ENCODE results near the gene SNORC.

Gene SNORC

GRCh38 chr2:232869138-232870017, 686 bp upstream of the SNORC start:
- DNase-seq: no peak

GRCh38 chr2:232870766-232871371, 805 bp downstream of the SNORC start:
- DNase-seq: no peak

GRCh38 chr2:232871418-232871834, 1.4 kb downstream of the SNORC start:
- peak in 6 of 56 donors; percentile 24 to 56 (median 43) for DNase-seq

- DNase-seq: peak in 54 of 56 donors; percentile 44 to 98 (median 88)
Measured at GRCh38 chr2:232871835-232872736, 2.0 kb downstream of the SNORC start.

GRCh38 chr2:232872826-232873225, 2.8 kb downstream of the SNORC start:
- DNase-seq: peak in 32 of 56 donors; percentile 26 to 77 (median 52)

- DNase-seq: peak in 6 of 56 donors; percentile 37 to 52 (median 45)
Measured at GRCh38 chr2:232873292-232873908, 3.3 kb downstream of the SNORC start.

GRCh38 chr2:232873909-232874641, 4.0 kb downstream of the SNORC start:
- DNase-seq: no peak

GRCh38 chr2:232874677-232875223, 4.7 kb downstream of the SNORC start:
- DNase-seq: no peak

- DNase-seq: peak in 19 of 56 donors; percentile 27 to 64 (median 45)
Measured at GRCh38 chr2:232875256-232876121, 5.4 kb downstream of the SNORC start.

- DNase-seq: peak in 16 of 56 donors; percentile 25 to 69 (median 47)
Measured at GRCh38 chr2:232876161-232876977, 6.3 kb downstream of the SNORC start.

GRCh38 chr2:232876978-232877441, 6.9 kb downstream of the SNORC start:
- no peak for DNase-seq

- no peak for DNase-seq
Measured at GRCh38 chr2:232877940-232878511, 8.0 kb downstream of the SNORC start.

- peak in 1 of 56 donors; percentile 40 for DNase-seq
Measured at GRCh38 chr2:232878855-232879617, 9.0 kb downstream of the SNORC start.

GRCh38 chr2:232879618-232880494, 9.8 kb downstream of the SNORC start:
- DNase-seq: no peak

GRCh38 chr2:232880764-232881351, 10.8 kb downstream of the SNORC start:
- no peak for DNase-seq
